ENCODE measurements around the gene EGFR. TPM values are rescaled to one million over a fixed set of nuclear protein-coding genes. Genes with fewer than 3 reads are reported as not detected.
"Not testable (repeated sequence)": the region's sequence is repeated elsewhere in the genome, so short reads cannot be mapped to it uniquely, and the experiment has no call there.

EGFR gene
- total and polyA plus RNA-seq, 5 donors from 2014 or later = not detected

GRCh38 chr7:55031075-55031474 lies 12.3 kb downstream of the EGFR start:
- Mint-ChIP-seq H3K36me3 (no peaks in the 10 kb centered on the region), H3K4me3 (no peak overlapping the region), H3K4me1 (no peaks in the 10 kb centered on the region), H3K27ac (no peak overlapping the region), H3K27me3 (peaks cover 12% of the 10 kb centered on the region), H3K9me3 (peaks cover 0 to 6% (median 0%) of the 10 kb centered on the region in 7 donors)
- H3K4me3 ChIP-seq (ENCODE audit: low read depth, low read length) = no peak overlapping the region
- no peaks in the 10 kb centered on the region for H3K9me3 ChIP-seq (ENCODE audit: control insufficient read depth in 2 of 2, low read length in 2 of 2)
- DNase-seq (no peak), ATAC-seq (ENCODE audit: low read depth in 2 of 2) (no peak)
- no peaks in the 10 kb centered on the region for H3K4me1 ChIP-seq (ENCODE audit: control insufficient read depth, insufficient read depth, low read length, poor library complexity, severe bottlenecking)
- H3K36me3 ChIP-seq (ENCODE audit: control insufficient read depth, insufficient read depth, low read length) = no peaks in the 10 kb centered on the region
- H3K27ac ChIP-seq (ENCODE audit: insufficient read depth, low read length, poor library complexity, severe bottlenecking) = no peak overlapping the region
- H3K27me3 ChIP-seq (ENCODE audit: control insufficient read depth, insufficient read depth, low read length) = no peaks in the 10 kb centered on the region

DNA sequence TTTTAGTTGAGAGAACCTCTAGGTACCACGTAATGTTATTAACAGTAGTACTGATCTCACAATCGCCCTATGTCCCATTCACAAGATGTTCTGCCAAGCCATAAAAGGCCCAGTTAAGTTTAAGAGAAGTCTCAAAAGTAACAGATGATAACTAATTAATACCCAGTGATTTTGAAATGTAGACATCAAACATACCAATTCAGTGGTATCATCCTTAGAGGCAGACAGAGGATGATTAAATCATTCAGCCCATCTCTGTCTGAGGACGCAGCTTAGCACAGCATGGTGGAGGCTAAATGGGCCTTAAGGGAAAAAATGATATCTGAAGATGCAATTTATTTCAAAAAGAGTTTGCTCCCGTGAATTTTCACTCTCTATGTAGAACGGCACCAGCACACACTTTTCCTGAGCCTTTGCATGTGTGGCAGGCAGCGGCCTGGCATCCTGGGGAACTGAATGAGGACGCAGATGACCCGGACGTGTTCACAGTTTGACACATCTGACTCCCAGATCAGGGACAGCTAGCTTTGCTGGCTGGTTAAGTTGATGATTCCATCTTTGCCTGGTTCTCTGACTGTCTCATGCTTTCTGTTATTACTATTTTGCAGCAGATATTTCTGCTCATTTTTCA lies 13.4 kb downstream of the EGFR start:
- no peaks in the 10 kb centered on the region for H3K9me3 ChIP-seq (ENCODE audit: control insufficient read depth in 2 of 2, low read length in 2 of 2)
- H3K27me3 ChIP-seq (ENCODE audit: control insufficient read depth, insufficient read depth, low read length) = no peaks in the 10 kb centered on the region
- DNase-seq (no peak), ATAC-seq (ENCODE audit: low read depth in 2 of 2) (no peak)
- H3K4me3 Mint-ChIP-seq = no peak overlapping the region
- H3K9me3 Mint-ChIP-seq = peaks cover 0 to 6% (median 0%) of the 10 kb centered on the region in 7 donors
- H3K36me3 ChIP-seq (ENCODE audit: control insufficient read depth, insufficient read depth, low read length) = no peaks in the 10 kb centered on the region
- H3K4me3 ChIP-seq (ENCODE audit: low read depth, low read length) = no peak overlapping the region
- H3K27ac ChIP-seq (ENCODE audit: insufficient read depth, low read length, poor library complexity, severe bottlenecking) = no peak overlapping the region
- no peaks in the 10 kb centered on the region for H3K4me1 ChIP-seq (ENCODE audit: control insufficient read depth, insufficient read depth, low read length, poor library complexity, severe bottlenecking)
- H3K4me1 Mint-ChIP-seq = no peaks in the 10 kb centered on the region
- H3K27me3 Mint-ChIP-seq = peaks cover 12% of the 10 kb centered on the region
- H3K27ac Mint-ChIP-seq = no peak overlapping the region
- no peaks in the 10 kb centered on the region for H3K36me3 Mint-ChIP-seq

DNA sequence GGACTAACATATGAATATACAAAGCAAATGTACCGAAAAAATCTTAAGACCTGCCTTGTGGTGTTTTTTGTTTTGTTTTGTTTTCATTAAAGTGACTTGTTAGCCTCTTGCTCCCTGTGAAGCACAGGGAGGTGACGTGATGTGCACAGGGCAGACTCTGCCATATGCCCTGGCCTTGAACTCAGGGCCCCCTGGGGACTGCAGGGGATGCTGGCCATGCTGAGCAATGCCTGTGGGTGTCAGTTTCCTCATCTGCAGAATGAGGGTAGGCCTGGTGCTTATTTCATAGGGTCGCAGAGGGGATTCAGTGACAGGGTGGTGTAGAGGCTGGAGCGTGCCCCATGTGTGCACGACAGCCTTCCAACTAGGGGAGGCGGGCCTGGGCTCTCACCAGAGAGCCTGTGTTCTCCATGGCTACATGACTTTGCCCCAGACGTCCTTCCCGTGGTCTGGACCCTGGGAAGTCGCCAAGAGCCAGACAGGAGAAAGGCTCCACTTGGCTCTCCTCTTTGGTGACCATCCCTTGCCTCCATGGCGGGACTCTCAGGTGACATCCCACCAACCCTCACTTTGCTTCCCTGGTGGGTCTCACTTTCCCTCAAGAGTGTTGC lies 14.5 kb downstream of the EGFR start:
- peaks cover 0 to 6% (median 0%) of the 10 kb centered on the region in 7 donors for H3K9me3 Mint-ChIP-seq
- DNase-seq = no peak
- H3K27ac ChIP-seq (ENCODE audit: insufficient read depth, low read length, poor library complexity, severe bottlenecking) = no peak overlapping the region
- H3K27me3 ChIP-seq (ENCODE audit: control insufficient read depth, insufficient read depth, low read length) = no peaks in the 10 kb centered on the region
- no peak overlapping the region for H3K4me3 ChIP-seq (ENCODE audit: low read depth, low read length)
- H3K9me3 ChIP-seq (ENCODE audit: control insufficient read depth in 2 of 2, low read length in 2 of 2) = no peaks in the 10 kb centered on the region
- no peaks in the 10 kb centered on the region for H3K36me3 ChIP-seq (ENCODE audit: control insufficient read depth, insufficient read depth, low read length)
- H3K27me3 Mint-ChIP-seq = peaks cover 12% of the 10 kb centered on the region
- H3K36me3 Mint-ChIP-seq = no peaks in the 10 kb centered on the region
- no peaks in the 10 kb centered on the region for H3K4me1 Mint-ChIP-seq
- no peak overlapping the region for H3K4me3 Mint-ChIP-seq
- H3K27ac Mint-ChIP-seq = no peak overlapping the region
- H3K4me1 ChIP-seq (ENCODE audit: control insufficient read depth, insufficient read depth, low read length, poor library complexity, severe bottlenecking) = no peaks in the 10 kb centered on the region
- no peak for ATAC-seq (ENCODE audit: low read depth in 2 of 2)

DNA sequence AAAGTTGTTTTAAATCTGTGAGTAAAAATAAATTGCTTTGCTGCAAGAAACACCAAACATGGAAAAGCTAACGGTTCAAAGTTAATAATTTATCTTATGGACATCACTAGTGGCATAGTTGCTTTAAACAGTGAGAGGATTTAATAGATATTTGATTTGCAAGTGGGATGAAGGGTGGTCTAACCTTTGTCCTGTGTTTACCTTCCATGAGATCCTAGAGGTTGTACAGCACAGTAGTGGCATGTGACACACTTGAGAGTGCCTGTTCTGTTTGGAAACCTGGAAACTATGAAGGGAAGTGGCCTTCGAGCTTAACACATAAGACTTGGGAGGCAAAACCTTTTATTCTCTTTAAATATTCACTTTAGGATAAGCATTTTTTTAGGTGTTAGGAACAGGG lies 16.0 kb downstream of the EGFR start:
- H3K36me3 ChIP-seq (ENCODE audit: control insufficient read depth, insufficient read depth, low read length) = no peaks in the 10 kb centered on the region
- peaks cover 12% of the 10 kb centered on the region for H3K27me3 Mint-ChIP-seq
- no peak overlapping the region for H3K27ac ChIP-seq (ENCODE audit: insufficient read depth, low read length, poor library complexity, severe bottlenecking)
- no peaks in the 10 kb centered on the region for H3K4me1 Mint-ChIP-seq
- no peaks in the 10 kb centered on the region for H3K4me1 ChIP-seq (ENCODE audit: control insufficient read depth, insufficient read depth, low read length, poor library complexity, severe bottlenecking)
- ATAC-seq (ENCODE audit: low read depth in 2 of 2) = no peak
- no peak overlapping the region for H3K27ac Mint-ChIP-seq
- no peaks in the 10 kb centered on the region for H3K9me3 ChIP-seq (ENCODE audit: control insufficient read depth in 2 of 2, low read length in 2 of 2)
- peaks cover 0 to 7% (median 0%) of the 10 kb centered on the region in 7 donors for H3K9me3 Mint-ChIP-seq
- no peak for DNase-seq
- no peak overlapping the region for H3K4me3 Mint-ChIP-seq
- H3K27me3 ChIP-seq (ENCODE audit: control insufficient read depth, insufficient read depth, low read length) = no peaks in the 10 kb centered on the region
- no peak overlapping the region for H3K4me3 ChIP-seq (ENCODE audit: low read depth, low read length)
- H3K36me3 Mint-ChIP-seq = no peaks in the 10 kb centered on the region

- not testable (repeated sequence) for H3K36me3 ChIP-seq (ENCODE audit: control insufficient read depth, insufficient read depth, low read length); H3K27ac Mint-ChIP-seq; H3K4me1 Mint-ChIP-seq; H3K4me3 ChIP-seq (ENCODE audit: low read depth, low read length); H3K36me3 Mint-ChIP-seq; H3K27me3 ChIP-seq (ENCODE audit: control insufficient read depth, insufficient read depth, low read length); ATAC-seq (ENCODE audit: low read depth in 2 of 2); H3K4me1 ChIP-seq (ENCODE audit: control insufficient read depth, insufficient read depth, low read length, poor library complexity, severe bottlenecking); H3K9me3 Mint-ChIP-seq; H3K4me3 Mint-ChIP-seq; H3K9me3 ChIP-seq (ENCODE audit: control insufficient read depth in 2 of 2, low read length in 2 of 2); H3K27ac ChIP-seq (ENCODE audit: insufficient read depth, low read length, poor library complexity, severe bottlenecking); DNase-seq
- peaks cover 15% of the 10 kb centered on the region for H3K27me3 Mint-ChIP-seq
Measured at GRCh38 chr7:55035410-55035809, 16.6 kb downstream of the EGFR start.

- Histone ChIP-seq H3K4me3 (ENCODE audit: low read depth, low read length) (no peak overlapping the region), H3K27ac (ENCODE audit: insufficient read depth, low read length, poor library complexity, severe bottlenecking) (no peak overlapping the region), H3K9me3 (ENCODE audit: control insufficient read depth in 2 of 2, low read length in 2 of 2) (no peaks in the 10 kb centered on the region), H3K27me3 (ENCODE audit: control insufficient read depth, insufficient read depth, low read length) (no peaks in the 10 kb centered on the region), H3K4me1 (ENCODE audit: control insufficient read depth, insufficient read depth, low read length, poor library complexity, severe bottlenecking) (no peaks in the 10 kb centered on the region), H3K36me3 (ENCODE audit: control insufficient read depth, insufficient read depth, low read length) (no peaks in the 10 kb centered on the region)
- Mint-ChIP-seq H3K36me3 (no peaks in the 10 kb centered on the region), H3K9me3 (peaks cover 0 to 8% (median 0%) of the 10 kb centered on the region in 7 donors), H3K27me3 (peaks cover 13% of the 10 kb centered on the region), H3K4me1 (no peaks in the 10 kb centered on the region), H3K4me3 (no peak overlapping the region), H3K27ac (no peak overlapping the region)
- no peak for DNase-seq
- no peak for ATAC-seq (ENCODE audit: low read depth in 2 of 2)
Measured at GRCh38 chr7:55036950-55037736, 18.3 kb downstream of the EGFR start.

GRCh38 chr7:55043691-55044370 lies 25.0 kb downstream of the EGFR start:
- Mint-ChIP-seq H3K27me3 (peaks cover 10% of the 10 kb centered on the region), H3K27ac (no peak overlapping the region), H3K4me1 (no peaks in the 10 kb centered on the region), H3K9me3 (peaks cover 0 to 3% (median 0%) of the 10 kb centered on the region in 7 donors), H3K36me3 (no peaks in the 10 kb centered on the region), H3K4me3 (no peak overlapping the region)
- Histone ChIP-seq H3K36me3 (ENCODE audit: control insufficient read depth, insufficient read depth, low read length) (no peaks in the 10 kb centered on the region), H3K27ac (ENCODE audit: insufficient read depth, low read length, poor library complexity, severe bottlenecking) (no peak overlapping the region), H3K9me3 (ENCODE audit: control insufficient read depth in 2 of 2, low read length in 2 of 2) (no peaks in the 10 kb centered on the region), H3K4me1 (ENCODE audit: control insufficient read depth, insufficient read depth, low read length, poor library complexity, severe bottlenecking) (no peaks in the 10 kb centered on the region), H3K4me3 (ENCODE audit: low read depth, low read length) (no peak overlapping the region), H3K27me3 (ENCODE audit: control insufficient read depth, insufficient read depth, low read length) (no peaks in the 10 kb centered on the region)
- ATAC-seq (ENCODE audit: low read depth in 2 of 2) (no peak), DNase-seq (no peak)

Data from CD4-positive, CD25-positive, alpha-beta regulatory T cell (primary cell).